ENCODE measurements around the gene ASTN2.

ASTN2 gene

DNA sequence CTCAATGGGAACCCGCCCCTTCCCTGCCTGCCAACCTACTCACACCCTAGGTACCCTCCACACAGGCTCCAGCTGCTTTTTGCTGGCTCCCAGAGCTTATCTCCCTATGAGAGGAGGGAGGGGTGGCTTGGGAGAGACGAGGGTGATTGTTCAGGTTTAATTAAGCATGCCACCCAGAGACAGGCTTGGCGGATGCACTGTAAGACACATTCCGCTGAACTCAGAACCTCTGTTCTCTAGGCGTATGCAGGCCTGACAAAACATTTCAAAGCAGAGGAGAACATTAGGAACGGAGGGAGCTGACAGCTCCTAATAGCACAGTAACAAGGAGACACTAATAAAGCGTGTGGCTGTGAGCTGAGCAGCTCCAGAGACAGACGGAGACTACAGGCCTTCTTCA lies 647.6 kb downstream of the ASTN2 start:
- no peak for DNase-seq

DNA sequence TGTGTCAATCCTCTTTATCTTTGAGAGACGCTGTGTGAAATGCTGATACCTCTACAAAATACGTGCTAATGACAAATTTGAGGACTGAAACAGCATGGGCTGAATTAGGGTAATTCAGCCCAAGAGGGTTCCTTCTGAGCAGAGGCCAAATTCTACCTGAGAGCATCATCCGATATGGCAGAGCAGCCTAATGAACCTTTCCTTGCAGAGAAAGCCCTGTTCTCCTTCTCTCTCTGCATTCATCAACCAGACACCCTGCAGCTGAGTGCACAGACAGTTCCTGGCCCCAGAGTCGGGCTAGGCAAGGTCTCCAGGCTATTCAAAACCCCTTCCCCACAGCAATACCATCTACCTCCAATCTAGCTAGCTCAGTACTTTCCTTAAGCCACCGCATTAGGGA lies 649.8 kb downstream of the ASTN2 start:
- DNase-seq: no peak

DNA sequence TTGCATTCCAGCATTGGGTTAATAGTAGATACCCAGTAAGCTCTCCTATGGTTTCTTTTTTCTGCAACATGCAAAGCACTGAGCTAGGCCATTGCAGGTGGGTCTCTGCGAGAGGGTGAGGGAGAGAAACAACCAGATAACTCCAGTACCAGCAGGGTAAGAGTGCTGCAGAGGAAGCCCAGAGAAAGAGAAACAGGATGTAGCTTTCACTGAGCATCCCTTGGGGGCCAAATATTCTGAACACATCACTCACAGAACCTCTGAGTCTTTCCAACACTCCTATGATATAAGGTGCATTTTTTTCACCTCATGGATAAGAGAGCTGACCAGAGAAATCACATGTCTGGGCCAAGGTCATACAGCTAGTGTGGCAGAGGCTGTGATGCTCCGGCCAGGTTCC lies 651.1 kb downstream of the ASTN2 start:
- no peak for DNase-seq

DNA sequence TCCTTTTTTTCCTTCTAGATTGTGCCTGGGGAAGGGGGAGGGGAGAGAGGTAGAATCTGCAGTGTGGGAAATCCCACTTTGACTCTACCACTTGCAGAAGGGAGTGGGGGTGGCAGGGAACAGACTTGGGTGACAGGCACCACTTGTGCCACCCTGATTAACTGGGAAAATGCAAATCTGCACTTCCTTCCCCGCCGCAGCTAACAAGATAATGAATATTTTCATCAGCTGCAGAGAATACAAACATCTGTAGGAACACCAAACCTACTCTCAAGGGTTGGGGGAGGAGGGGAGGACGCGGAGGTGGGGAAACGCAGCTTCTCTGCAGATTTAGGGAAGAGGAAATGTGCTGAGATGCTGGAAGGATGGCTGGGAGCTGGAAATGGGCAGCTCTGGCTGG lies 654.2 kb downstream of the ASTN2 start:
- no peak for DNase-seq

DNA sequence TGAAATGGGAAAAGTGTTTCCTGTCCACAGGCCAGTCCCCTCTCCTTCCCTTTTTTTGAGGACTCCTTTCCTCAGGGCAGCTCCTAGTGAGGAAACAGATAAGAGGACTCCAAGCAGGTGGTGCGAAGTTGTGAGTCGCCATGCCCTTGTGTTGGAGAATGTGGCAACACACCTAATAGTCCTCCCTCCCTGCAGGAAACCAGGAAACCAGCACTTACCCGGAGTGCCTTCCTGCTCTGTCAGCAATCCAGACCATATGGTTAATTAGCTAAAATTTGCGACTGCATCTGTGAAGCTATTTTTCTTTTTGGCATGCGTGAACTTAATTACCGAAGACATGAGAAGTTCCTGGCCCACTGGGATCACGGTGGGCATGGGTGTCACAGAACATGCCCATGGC lies 657.8 kb downstream of the ASTN2 start:
- no peak for DNase-seq

DNA sequence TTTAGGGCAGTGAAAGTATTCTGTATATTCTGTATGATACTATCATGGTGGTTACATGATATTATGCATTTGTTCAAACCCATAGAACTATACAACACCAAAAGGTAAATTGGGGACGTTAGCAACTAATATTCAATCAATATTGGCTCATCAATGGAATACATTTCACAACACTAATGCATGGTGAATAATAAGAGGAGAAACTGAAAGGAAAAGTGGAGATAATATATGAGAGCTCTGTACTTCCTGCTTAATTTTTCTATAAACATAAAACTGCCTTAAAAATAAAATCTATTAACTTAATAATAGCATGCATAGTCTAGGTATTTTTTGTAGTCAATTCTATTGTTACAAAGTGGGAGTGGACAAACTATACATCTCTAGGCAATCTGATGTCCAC lies 661.5 kb downstream of the ASTN2 start:
- DNase-seq: no peak

DNA sequence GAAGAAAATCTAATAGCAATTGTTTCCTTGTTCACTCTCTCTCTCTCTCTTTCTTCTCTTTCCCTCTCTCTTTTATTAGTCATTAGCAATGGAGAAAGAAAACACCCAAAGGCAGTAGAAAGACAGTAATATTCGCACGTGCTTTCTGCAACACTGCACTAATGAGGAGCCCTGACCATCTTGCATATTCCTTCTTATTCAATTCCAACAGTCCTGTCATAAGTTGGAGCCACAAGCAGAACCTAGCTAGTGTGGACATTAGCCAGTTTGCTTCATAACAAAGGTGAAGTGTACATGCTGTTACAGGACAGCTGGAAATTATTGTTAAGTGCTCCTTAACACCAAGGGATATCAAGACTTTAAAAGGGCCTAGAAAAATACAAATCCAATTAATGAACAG lies 664.3 kb downstream of the ASTN2 start:
- DNase-seq: no peak

DNA sequence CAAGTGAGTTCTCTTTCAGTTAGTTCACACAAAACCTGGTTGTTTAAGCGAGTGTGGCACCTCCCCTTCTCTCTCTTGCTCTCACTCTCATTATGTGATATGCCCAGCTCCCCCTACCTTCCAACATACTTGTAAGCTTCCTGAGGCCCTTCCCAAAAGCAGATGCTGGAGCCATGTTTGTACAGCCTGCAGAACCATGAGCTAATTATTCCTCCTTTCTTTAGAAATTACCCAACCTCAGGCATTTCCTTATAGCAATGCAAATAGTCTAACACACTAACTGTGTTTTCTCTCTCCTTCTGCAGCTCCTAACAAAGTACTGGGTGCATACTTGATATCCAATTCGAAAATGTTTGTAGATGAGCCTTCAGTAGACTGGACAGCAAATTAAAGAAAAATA lies 665.1 kb downstream of the ASTN2 start:
- no peak for DNase-seq

DNA sequence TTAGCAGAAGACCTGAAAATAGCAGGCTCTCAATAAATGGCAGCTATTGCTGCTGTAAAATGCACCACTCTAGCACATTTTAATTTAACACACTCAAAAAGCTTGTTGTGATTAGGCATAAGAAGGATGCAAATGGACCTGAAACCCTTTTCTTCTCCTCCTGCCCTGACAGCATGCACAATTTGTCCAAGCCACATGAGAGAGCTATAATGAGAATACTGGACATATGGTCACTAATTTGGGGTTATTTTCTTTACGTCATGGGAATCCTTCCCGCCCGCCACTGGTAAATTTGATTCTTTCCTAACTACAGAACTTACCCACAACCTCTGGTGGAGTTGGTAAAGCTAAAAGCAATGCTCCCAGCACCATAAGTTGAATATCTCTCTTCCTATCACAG lies 665.7 kb downstream of the ASTN2 start:
- DNase-seq: no peak

DNA sequence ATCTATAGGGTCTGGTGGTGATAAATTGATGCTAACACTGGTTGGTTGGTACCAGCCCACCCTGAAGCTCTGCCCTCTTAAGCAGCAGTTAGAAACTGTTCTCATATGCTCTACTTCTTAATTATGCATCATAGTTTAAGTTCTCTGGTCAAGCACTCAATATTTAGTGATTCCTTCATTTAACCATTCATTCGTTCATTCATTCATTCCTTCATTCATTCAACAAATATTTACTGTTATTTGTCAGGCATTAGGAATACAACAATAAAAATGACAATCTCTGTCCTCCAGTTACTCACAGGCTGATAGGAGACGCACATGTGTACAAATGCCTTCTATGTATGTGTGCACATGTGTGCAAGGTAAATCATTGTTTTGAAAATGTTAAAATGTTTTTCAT lies 673.1 kb downstream of the ASTN2 start:
- no peak for DNase-seq

DNA sequence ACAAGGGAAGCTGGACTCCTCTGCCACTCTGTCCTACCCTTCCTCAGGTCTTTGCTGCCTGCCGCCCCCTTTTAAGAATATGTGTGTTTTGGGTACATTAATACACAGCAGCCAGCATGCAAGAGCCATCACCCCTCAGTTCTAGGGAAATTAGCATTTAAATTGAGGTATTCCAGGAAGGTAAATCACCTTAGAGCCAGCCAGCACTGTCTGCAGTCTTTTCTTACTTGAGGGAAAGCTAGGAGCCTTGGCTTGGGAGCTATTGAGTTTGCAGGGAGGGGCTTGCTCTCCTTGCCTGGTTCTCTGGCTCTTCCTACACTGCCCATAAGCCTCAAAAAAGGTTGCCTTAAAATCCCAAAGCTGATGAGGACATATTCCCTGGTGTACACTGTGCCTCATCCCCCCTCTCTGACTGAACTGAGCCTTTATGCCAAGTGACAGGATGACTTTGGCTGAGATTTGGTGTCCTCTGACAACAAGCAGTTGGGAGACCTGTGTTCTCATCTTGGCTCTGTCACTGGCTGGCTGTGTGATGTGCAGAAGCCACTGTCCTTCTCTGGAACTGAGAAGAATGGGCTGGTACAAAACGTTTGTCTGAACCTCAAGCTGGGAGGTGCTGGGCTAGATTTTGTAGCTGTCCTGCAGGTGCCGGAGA lies 673.6 kb downstream of the ASTN2 start:
- no peak for DNase-seq

DNA sequence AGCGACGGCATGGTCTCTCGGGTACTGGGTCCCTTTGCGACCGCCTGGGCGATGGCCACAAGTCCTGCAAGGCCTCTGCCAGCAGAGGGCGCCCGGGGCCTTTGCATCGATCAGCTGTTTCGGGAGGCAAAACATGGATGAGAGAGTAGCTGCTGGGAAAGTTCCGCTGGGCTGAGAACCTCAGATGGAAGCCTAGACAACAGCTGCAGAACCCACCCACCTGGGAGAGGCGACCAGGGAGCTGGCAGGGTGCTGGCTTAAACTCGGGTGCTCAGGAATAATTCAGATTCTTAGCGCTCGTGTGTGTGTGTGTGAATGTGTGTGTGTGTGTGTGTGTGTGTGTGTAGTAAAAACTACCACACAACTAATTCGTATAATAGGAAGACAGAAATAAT lies 677.7 kb downstream of the ASTN2 start:
- peak; percentile 68 for DNase-seq

DNA sequence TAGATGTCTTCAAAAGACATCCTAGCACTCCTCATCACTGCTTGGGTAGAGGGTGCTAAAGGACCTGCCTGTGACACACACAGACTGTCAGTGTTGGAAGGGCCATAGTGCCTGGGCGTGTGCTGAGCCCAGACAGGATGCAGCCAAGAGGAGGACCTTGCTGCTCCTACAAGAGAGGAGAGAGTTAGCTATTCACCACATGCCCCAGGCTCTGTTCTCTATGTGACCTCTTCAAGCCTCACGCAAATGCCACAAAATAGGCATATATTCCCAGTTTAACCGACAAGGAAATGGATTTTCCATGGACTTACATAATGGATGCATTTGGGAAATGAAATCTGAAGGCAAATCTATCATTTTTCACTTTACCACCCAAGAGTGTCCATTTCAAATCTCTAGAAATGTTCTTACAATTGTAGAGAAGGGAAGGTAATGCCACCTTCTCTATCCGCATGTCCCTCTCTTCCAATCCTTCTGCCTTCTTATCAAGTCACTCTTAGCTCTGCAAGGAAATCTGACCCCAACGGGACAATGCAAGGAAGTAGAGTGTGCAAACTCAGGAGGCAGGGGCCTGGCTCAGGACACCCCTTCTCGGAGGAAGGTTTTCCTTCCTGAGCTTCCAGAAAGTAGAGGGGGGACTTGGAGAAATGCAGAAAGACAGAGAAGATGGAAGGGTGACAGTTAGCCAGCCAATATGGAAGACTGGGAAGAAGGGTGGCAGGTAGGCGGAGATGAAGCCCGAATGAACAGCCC lies 678.3 kb downstream of the ASTN2 start:
- no peak for DNase-seq

DNA sequence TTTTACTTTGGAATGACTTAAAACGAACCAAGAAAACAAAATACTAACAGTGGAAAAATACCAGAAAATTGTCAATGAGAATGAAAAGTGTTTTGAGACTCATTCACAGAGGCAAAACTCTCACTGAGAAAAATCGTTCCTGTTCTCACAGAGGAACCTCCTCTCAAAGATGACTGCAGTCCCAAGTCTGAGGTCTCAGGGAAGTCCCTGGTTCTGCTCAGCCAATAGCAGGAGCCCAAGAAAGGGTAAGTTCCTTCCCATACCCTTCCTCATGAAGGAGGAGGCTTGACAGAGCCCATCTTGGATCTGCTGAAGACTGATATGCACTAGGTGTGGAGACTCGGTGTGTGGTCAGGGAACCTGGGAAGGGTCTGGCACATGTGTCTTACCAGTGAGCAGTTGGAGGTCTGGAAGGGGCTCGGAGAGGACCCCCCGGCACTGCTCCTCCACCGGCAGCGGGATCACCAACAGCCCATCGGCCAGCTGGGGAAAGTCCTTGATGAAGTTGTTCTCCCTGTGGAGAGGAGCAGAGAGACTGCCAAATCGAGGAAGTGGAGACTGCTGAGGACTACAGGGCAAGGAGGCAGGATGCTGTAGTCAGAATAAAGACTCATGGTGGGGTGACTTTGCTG lies 681.7 kb downstream of the ASTN2 start:
- DNase-seq: no peak

DNA sequence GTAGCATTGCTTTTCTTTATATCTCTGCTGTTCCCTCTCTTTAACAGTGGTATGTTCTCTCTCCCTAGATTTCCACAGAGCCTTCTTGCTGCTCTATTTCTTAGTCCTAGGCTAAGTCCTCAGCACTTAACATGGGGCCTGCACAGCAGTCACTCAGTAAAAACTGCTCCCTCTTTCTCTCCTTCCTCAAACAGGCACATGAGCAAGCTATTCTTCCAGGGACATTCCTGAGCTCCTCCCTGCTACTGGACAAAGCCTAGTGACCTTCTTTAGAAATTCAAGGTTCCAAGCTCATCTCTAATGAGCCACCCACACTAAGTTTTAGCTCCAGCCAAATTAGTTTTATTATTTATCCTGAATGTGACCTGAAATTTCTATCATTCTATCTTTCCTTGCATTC lies 688.3 kb downstream of the ASTN2 start:
- no peak for DNase-seq

DNA sequence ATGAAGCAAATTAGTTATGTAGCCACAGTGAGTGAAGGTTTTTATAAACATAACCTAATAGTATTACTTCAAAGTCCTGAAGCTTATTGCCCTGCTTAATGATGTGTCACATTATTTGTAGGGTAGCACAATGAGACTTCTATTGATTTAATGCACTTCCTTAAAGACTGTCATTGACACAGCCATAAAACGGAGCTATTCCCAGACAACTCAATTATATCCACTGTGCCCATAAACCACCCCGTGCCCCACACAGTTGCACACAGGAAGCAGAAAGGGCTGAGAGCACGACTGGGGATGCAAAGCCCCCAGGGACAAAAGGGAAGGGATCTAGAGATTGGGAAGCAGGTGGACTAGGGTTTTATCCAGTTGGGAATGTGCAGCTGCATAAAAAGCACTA lies 690.7 kb downstream of the ASTN2 start:
- DNase-seq: no peak

DNA sequence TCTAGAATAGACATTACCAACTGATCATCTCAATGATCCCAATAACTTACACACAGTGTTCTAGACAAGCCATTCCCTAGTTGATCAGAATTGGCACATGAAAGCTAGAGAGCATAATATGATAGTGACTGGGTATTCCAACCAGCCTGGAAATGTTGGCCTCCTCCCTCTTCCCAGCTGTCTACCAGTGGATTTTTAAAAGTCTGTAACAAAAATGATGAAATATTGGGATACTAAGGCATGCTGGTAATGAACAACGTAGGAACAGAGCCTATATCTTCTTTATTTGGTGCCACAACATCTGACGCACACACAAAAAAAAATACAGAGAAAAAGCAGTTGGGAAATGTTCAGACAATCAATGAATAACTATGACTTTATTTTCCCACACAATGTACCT lies 692.9 kb downstream of the ASTN2 start:
- no peak for DNase-seq

DNA sequence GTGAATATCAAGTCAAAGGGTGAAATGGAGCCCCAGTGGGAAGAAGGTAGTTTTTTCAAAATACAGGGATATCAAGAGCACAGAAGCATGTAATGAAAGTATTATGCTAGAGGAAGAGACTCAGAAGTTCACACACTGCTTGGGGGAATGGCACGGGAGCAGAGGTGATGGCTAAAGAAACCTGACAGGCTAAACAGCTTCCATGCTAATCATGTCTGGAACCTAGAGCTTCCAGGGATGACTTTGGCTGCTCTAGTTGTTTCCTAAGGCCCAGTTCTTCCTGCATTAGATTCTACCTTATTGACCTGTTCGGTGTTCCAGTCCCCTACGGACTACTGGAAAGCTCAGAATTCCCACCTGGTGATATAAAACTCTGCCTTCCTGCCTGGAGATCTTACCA lies 693.4 kb downstream of the ASTN2 start:
- DNase-seq: no peak

DNA sequence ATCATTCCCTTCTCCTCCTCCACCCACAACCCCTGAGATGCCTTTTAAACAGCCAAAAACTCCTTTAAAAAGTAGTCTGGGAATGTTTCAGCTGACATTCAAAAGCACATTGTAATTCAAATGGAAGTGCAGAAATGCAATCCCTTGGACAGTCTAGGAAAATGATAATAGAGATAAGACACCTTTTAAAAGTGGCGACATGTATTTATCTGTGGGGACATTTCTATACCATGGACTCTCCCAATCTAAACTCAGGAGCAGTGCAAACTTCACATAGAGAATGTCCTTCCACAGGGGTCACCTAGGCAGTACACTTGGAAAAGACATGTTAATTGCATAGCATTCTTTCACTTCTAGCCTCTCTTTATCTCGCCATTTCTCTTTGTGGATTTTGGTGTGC lies 694.7 kb downstream of the ASTN2 start:
- no peak for DNase-seq

DNA sequence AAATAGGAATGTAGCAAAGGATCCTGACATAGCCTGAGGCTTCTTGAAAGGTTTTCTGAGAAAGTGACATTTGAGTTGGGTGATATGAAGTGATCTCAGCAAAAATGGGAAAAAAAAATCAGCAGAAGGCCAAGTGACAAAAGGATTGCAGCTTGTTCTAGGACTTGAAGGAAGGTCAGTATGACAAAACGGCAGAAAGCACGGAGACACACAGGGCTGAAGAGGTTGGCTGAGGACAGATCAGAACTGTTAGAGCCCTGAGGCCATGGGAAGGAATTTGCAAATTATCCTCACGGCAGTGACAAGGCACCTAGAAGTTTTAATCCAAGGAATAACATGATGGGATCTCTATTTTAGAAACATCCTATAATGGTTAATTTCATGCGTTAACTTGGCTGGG lies 696.7 kb downstream of the ASTN2 start:
- DNase-seq: no peak

DNA sequence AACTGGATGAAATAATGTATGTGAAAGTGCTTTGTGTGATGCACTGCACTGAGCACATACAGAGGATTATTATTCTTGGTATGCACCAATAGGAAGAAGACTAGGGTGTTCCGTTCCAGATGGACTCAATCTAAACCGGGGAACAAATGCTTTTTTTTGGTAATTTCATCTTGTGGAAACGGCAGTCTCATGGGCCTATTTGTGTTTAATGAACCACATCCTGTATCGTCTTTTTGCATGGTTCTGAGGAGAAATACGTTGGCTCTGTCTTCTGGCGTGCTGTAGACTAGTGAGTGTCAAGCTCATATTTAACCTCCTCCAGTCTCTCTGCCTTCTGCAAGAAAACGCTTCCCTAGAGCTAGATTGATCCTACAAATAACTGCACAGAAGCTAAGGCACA lies 697.7 kb downstream of the ASTN2 start:
- DNase-seq: peak; percentile 71

DNA sequence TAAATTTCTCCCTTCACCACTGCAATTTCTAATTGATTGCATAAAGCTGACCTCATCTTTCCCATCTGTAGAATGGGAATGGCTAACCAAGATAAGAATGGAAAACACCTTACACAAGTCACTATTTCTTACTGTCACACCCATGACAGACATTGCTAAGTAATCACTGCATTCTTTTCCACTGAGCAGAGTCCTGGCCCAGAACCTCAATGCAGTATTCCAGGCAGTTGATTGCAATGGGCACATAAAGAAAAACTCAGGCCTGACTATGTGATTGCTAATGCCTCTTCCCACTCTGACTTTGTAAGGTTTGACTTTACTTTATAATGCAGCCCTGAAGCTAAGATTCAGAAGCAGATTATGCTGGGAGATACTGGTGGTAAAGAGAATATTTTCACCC lies 698.4 kb downstream of the ASTN2 start:
- DNase-seq: no peak

DNA sequence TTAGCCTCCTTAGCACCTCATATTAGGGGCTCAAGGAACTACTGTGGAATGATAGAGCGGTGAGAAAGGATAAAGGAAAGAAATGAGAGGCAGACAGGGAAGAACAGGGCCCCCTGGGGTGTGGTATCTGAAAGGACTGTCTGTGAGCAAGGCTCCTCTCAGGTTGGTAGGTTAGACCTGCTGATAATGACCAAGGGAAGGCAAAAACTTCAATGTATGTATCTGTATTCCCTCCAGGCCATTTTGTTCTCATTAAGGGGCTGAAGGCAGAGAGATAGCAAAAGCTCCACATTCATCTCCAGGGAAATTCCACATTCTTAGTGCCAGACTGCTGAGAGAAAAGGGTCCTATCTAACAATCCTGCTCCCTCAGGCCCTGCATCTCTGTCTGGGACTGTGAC lies 699.1 kb downstream of the ASTN2 start:
- no peak for DNase-seq

DNA sequence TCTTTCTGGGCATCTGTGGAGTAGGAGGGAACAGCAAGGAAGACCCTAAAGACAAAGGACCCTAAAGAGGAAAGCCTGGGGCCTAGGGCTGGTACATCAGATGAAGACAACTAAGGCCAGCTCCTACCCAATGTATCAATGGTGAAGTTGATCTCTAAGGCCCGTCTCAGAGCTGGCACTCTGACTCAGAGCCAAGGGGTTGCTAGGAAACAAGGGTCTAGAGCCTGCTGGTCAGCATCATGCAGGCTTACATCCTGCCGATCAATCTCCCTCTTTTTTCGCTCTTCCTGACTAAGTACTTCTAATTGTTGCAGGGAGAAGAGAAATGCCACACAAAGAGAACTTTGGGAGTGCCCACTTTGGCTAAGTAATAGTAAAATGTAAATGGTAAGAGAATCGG lies 701.6 kb downstream of the ASTN2 start:
- DNase-seq: no peak

DNA sequence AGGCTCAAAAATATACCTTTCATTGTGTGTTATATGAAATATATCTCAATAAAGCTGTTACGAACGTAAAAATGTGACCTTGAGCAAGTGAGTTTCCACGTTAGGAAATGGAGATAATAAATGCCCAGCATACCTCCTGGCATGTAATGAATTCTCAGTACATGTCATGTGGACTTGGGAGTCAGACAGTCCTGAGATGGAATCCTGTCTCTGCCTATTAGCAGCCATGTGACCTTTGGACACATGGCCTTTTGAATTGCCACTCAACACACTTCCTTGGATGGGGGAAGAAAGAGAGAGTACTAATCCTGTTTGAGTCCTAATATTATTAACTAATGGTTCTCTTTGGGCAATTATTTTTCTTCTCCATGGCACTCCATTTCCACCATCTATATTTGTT lies 702.1 kb downstream of the ASTN2 start:
- DNase-seq: no peak

Data from fibroblast of skin of right quadriceps (primary cell).